GM12872 (cell line): ENCODE results near the gene IPO8.

Experiments used
- TF ChIP-seq, protein P1 (sequence below): IDR thresholded peaks from 3 replicates; pipeline ENCODE4 v1.5.1; 2011; ENCODE audit warnings: low read depth, mild to moderate bottlenecking, low read length, moderate library complexity; ENCODE audit not compliant: insufficient read depth

IPO8 gene

DNA sequence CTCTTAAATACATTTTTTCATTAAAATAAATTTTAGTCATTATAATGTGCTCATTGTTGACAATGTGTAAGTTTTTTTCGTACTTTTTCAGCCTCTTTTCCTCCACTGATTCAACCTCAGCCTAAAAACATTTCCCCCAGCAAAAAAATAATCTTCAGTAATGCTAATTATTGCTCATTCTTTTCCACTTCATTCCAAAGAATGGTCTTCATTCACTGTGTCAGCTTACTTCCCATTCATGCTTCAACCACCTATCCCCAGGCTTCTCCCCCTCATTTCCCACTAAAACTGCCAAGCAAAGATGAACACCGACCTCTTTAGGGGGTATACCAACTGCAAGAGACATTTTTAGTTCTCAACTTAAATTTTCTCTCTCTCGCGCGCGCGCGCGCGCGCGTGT, 2.7 kb upstream of the IPO8 start:
- TF ChIP-seq, protein P1, sequence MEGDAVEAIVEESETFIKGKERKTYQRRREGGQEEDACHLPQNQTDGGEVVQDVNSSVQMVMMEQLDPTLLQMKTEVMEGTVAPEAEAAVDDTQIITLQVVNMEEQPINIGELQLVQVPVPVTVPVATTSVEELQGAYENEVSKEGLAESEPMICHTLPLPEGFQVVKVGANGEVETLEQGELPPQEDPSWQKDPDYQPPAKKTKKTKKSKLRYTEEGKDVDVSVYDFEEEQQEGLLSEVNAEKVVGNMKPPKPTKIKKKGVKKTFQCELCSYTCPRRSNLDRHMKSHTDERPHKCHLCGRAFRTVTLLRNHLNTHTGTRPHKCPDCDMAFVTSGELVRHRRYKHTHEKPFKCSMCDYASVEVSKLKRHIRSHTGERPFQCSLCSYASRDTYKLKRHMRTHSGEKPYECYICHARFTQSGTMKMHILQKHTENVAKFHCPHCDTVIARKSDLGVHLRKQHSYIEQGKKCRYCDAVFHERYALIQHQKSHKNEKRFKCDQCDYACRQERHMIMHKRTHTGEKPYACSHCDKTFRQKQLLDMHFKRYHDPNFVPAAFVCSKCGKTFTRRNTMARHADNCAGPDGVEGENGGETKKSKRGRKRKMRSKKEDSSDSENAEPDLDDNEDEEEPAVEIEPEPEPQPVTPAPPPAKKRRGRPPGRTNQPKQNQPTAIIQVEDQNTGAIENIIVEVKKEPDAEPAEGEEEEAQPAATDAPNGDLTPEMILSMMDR, result no peak

DNA sequence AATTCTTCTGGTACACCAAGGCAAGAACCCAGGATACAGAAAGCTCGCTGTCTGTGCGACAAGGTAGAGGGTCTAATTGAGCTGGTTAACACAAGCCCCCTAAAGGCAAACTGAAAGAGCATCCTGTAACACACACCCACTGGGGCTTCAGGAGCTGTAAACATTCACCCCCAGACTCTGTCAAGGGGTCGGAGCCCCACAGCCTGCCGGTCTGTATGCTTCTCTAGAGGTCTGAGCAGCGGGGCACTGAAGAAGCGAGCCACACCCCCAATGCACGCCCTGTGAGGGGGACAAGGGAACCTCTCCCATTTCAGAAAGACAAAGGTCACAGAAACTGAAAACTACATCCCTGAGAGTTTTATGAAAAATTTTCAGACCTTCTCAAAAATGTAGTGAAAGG, 1.3 kb upstream of the IPO8 start:
- TF ChIP-seq, protein P1, result no peak

DNA sequence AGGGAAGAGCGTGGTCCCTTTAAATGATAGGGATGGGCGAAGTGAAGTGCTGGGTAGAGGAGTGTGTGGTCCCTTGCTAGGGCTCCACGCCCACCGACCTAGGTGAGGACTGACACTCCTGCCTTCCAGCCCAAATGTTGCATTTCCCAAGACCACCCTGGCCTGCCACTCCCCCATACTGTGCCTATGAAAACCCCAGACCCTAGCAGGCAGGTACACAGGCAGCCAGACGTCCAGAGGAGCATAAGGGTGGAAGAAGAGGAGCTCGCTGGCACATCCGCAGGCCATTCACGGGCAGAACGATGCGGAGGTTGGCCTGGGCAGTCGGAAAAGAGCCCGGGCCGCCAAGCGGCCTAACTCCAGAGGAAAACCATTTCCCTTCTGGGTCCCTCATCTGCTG, 817 bp upstream of the IPO8 start:
- TF ChIP-seq, protein P1, result no peak

DNA sequence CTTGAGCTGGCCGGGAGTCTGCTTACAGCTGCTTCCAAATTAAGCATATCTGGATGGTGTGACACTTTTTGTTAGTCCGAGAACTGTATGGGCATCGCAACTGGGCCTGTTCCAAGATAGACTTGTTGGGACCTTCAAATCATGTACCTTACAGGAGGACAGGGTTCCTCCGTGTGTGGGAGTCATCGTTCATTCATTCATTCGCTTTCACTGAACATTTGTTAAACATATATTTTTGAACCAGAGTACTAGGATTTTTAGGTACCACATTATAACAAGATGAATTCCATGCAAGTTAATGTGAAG, 387 bp upstream of the IPO8 start:
- TF ChIP-seq, protein P1, result no peak

DNA sequence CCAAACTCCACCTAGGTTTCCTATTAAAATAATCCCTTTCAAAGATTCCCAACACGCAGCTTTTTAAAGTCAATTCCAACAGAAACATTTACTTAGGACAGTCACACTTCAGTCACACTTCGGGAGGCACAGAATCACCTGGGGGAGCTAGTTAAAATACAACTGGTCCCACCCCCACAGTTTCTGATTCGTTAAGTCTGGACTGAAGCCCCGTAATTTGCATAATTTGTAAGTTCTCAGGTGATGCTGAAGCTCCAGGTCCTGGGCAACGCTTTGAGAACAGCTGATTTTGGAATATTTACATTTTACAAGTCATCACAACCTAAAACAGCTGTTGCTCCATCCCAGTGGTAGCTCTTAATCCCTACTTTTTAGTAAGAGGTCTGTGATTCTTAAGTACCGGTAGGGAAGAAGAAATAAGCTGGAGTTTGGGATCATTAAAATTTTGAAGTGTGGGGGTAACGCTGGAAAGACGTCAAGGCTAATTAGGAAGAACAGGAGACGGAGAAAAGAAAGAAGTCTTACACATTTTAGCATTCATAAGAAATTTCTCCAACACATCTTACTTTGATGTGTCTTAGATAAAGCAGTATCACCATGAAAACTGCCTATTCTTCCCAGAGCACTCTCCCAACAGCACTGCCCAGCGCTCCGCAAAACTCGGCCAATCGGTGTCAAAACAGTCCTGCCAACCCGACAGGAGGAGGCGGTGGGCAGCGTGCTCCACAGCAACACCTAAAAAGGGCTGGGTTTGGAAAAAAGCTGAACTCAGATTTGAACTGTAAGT, 1.1 kb downstream of the IPO8 start:
- TF ChIP-seq, protein P1, result no peak

DNA sequence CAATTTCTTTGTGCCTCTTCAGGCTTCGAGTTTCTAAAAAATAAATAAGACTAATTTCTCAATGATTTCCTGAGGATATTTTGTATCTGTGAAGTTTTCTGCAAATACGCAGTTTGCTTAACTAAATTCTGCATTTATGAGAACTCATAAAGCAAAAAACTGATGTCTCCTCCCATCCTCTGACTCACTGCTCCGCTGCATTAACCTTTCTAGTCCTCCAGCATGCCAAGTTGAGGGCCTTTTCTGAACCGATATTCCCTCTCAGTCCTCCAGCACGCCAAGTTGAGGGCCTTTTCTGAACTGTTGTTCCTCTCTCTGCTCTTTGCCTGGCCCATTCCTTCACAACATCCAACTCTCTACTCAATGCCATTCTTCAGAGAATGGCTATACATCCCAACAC, 3.2 kb downstream of the IPO8 start:
- TF ChIP-seq, protein P1, result no peak

DNA sequence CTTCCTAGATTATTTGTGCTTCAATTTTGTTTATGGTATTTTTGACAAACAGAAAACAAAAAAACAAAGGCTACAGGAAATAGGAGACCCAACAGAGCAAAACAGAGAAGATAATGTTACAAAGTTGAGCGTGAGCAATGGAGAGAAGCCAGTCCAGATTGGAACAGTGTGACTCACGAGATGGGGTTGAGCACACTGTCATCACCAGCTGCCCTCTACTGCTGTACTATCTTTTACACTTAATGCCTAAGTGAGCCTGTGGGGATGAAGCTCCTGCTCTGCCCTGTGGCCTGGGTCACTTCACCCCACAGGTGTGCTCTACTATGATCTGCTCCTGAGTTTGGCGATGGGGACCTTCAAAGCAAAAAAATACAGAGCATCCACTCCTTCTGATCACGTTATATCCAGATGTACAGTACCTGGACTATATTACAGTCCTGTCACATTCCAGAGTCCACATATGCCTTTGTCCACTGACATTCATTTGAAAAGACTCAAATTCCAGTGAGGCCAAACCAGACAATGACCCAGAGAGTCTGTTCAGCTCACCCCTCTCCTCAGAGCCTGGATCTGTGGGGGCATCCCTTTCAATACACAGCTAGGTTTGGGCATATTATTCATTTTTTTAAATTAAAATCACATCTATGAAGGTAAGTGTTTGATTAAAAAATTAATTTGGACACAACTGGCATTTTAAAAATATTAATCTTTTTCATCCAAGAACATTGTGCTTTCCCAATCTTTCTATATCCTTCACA, 4.4 kb downstream of the IPO8 start:
- TF ChIP-seq, protein P1, result no peak
